Ovary (tissue), 9 donors: ENCODE measurements around the gene LOXL1. TPM values are rescaled to one million over a fixed set of nuclear protein-coding genes. Genes with fewer than 3 reads are reported as not detected.

Source experiments
- DNase-seq, 5 donors: peaks; one replicate each; pipeline ENCODE4 v3.0.0-alpha.2; 2019 to 2020
- H3K27ac ChIP-seq, 2 donors: fragments of 200-600 bp; one replicate each; pipeline versions ENCODE4 v1.5.1 to v1.8.0; 2019 to 2022
- H3K27me3 ChIP-seq: fragments of 200-600 bp; one replicate; pipeline ENCODE4 v1.8.0; 2022
- H3K36me3 ChIP-seq: fragments of 200-600 bp; sonication (generic); one replicate; pipeline ENCODE4 v1.5.1; 2019
- H3K4me1 ChIP-seq: one replicate; pipeline ENCODE4 v1.8.1; 2013; ENCODE audit warnings: mild to moderate bottlenecking, moderate library complexity; ENCODE audit not compliant: insufficient read depth
- H3K4me3 ChIP-seq: fragments of 200-600 bp; sonication (generic); one replicate; pipeline ENCODE4 v1.5.1; 2017
- H3K9me3 ChIP-seq, 2 donors: fragments of 200-600 bp in 1 of 2; sonication (generic) in 1 of 2; one replicate each; pipeline versions ENCODE4 v1.5.1 to v1.8.1; 2013 to 2019; ENCODE audit warnings: mild to moderate bottlenecking in 1 of 2, moderate library complexity in 1 of 2
- CTCF ChIP-seq, 3 donors: fragments of 450-650 bp in 2 of 3; fragments of 200-600 bp in 1 of 3; IDR thresholded peaks; one replicate each; pipeline versions ENCODE4 v1.5.1 to v1.8.0; 2016 to 2022; ENCODE audit warnings: antibody characterized with exemption in 3 of 3, mild to moderate bottlenecking in 1 of 3
- EP300 ChIP-seq: sonication (generic); formaldehyde crosslinking; IDR thresholded peaks from one replicate; pipeline ENCODE4 v1.6.1; 2017; ENCODE audit warnings: antibody characterized with exemption
- POLR2A ChIP-seq: fragments of 450-650 bp; IDR thresholded peaks from one replicate; pipeline ENCODE4 v1.6.1; 2017; ENCODE audit warnings: antibody characterized with exemption, mild to moderate bottlenecking, moderate library complexity
- WGBS, 3 donors: extraction: QIAGEN DNeasy Blood & Tissue Kit in 1 of 3; methylation state at CpG; one replicate each; pipeline versions ENCODE4 v1.1.5 to v1.1.7; 2013 to 2017; 5-methylcytosine and 5-hydroxymethylcytosine counted together
- intact Hi-C, 4 donors: fragments of 100-400 bp; cut with DNase I; formaldehyde crosslinking; loops; one replicate each; pipeline versions ENCODE4 v1.11.0 to v1.15.1; 2022 to 2023
- polyA plus RNA-seq, 2 donors: library from polyadenylated mRNA; stranded (reverse); fragments of 200-250 nt in 1 of 2; fragments of 350-450 nt in 1 of 2; fragmentation: Illumina TruSeq in 1 of 2; extraction: RNeasy Lipid Tissue Mini Kit (QIAGEN cat#74804) in 1 of 2; gene quantifications; one replicate each; pipeline ENCODE4 v1.2.3, GENCODE V29; 2013 to 2014
- total RNA-seq, 7 donors: library from RNA; depleted of rRNA in 2 of 7; stranded (reverse); fragments of >200 nt in 2 of 7; fragmentation: NEBNext Ultra II Directional in 3 of 7; extraction: Animal tissue kit (Norgen Biotek cat#: 25700) in 3 of 7; gene quantifications; one replicate each; pipeline versions ENCODE4 v1.1.0 to v1.2.4, GENCODE V29; 2016 to 2023
- donor health status: DM: no; HTN: no; CAD: no; lungs with moderate emphysema.
- donor health status: DM: no; HTN: no; CAD: no.
- donor health status: Bipolar disorder and iron deficiency.
- donor health status: DM: yes; HTN: yes; CAD: no.
- donor health status: DM: no; HTN: no; CAD: no.
- donor health status: DM: yes; HTN: yes; CAD: no.

Gene LOXL1
- total and polyA plus RNA-seq, 9 donors = 10.1 to 33.8 (median 17.7) TPM

DNA sequence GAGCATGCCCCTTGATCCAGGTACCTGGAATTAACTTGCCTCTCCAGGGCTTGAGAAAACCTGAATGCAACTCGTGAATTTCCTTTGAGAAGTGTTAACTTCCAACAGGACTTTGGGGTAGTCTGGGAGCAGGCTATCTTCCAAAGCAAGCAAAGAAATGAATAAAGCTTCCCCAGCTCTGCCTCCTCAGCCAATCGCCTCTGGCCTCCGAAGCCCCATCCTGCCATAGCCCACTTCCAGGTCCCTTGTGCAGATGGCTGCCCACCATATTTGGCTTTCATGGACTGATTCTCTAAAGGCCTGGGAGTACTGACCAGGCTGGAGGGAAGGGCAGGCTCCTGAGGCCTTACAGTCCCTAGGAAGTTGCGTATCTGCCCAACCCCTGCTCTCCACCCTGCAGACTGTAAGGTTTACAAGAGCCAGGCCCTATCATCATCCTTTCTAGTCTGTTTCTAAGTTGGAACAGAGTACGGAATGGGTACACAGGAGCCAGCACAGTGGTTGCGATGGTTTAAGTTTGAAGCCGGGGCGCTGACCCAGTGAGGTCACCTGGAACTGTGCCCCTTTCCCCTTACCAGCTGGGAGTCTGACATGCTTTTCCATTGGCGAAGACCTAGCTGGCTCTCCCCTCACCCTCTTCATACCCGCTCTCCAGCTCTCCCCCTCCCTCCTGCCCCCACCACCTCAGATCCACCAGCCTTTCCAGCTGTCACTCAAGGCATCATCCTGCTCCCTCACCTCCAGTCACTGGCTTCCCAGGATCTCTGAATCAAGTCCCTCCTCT lies 67.1 kb downstream of the LOXL1 start:
- H3K4me1 ChIP-seq = peaks cover 13% of the 10 kb centered on the region
- intact Hi-C loops = no loop called here
- H3K27ac ChIP-seq = no peak overlapping the region
- no peaks in the 10 kb centered on the region for H3K27me3 ChIP-seq
- 85 to 91% (median 89%) methylated on average over 10 of the region's 10 CpGs for WGBS, 3 donors
- H3K36me3 ChIP-seq = no peaks in the 10 kb centered on the region
- no peak for TF ChIP-seq POLR2A
- no peak for TF ChIP-seq CTCF (IDR thresholded peaks at IDR 0.05)
- no peak for TF ChIP-seq EP300
- H3K4me3 ChIP-seq = no peak overlapping the region
- no peak for DNase-seq
- no peaks in the 10 kb centered on the region for H3K9me3 ChIP-seq

DNA sequence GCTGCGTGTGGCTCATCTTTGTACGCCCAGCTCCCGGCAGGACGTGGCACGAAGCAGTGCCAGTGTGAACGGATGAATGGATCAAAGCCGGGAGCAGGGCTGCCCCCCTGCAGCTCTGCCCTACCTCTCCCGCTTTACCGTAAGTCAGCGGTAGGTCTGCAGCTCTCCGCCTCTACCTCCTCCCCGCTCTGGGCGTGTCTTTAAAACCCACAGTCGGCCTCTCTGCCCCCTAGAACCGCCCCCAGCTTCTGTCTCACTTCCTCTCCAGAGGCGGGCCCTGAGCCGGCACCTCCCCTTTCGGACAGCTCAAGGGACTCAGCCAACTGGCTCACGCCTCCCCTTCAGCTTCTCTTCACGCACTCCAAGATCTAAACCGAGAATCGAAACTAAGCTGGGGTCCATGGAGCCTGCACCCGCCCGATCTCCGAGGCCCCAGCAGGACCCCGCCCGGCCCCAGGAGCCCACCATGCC lies 68.2 kb downstream of the LOXL1 start, which contains the start of gene PML:
Gene PML (plus strand): TSS at position 304 of the 471 bp plus-strand sequence. CDS start 97 bp downstream, at position 401.
- Histone ChIP-seq H3K27ac (peak within 1 kb of the TSS; percentile 44 to 79), H3K9me3 (no peaks in the 10 kb centered on the region), H3K4me1 (peaks cover 13% of the 10 kb centered on the region), H3K27me3 (no peaks in the 10 kb centered on the region), H3K36me3 (no peaks in the 10 kb centered on the region), H3K4me3 (peak within 1 kb of the TSS; percentile 93)
- intact Hi-C loops = no loop called here
- peak; percentile 93 to 97 (median 95) for DNase-seq
- TF ChIP-seq EP300 = no peak
- TF ChIP-seq CTCF (IDR thresholded peaks at IDR 0.05) = no peak
- TF ChIP-seq POLR2A = no peak
- 0 to 1% (median 1%) methylated on average over 27 of the region's 27 CpGs for WGBS, 3 donors

DNA sequence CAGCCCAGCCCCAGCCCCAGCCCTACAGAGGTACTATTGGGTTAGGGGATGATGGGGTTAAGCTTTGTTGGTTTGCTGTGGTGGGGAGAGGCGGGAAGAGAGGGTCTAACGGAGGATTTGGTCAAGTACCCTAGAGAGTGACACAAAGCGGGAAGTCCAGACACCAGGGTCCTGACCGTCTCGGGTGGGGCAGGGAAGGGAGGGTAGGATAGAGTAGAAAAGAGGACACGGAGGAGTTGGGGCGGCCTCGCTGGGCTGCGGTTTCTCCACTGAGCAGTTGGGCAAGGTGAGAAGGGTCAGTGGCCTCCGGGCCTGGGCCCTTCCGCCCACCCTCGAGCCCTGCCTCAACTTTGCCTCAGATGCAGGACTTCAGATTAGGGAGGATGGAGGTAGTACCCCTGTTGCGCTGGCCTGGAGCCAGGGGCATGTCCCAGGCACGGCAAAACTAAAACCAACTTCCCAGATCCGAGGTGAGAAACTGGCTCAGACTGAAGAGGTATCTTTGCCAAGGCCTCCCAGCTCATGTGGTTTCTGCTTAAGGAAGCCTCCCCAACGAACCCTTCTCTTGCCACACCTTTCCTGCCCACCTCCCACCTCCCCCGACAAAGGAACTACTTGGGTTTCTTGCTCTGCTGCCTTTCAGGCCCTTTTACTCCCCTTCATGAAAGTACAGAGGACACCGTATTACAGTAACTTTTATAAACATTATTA lies 68.8 kb downstream of the LOXL1 start:
- no peak for TF ChIP-seq CTCF (IDR thresholded peaks at IDR 0.05)
- no peak for TF ChIP-seq EP300
- no peak for TF ChIP-seq POLR2A
- intact Hi-C loops = no loop called here
- Histone ChIP-seq H3K4me3 (peak overlapping the region; percentile 93), H3K36me3 (no peaks in the 10 kb centered on the region), H3K4me1 (peaks cover 13% of the 10 kb centered on the region), H3K27ac (peak overlapping the region; percentile 44 to 79), H3K9me3 (no peaks in the 10 kb centered on the region), H3K27me3 (no peaks in the 10 kb centered on the region)
- peak in 4 of 5 donors; percentile 41 to 68 (median 65) for DNase-seq
- 1% methylated on average over 18 of the region's 18 CpGs for WGBS, 3 donors

DNA sequence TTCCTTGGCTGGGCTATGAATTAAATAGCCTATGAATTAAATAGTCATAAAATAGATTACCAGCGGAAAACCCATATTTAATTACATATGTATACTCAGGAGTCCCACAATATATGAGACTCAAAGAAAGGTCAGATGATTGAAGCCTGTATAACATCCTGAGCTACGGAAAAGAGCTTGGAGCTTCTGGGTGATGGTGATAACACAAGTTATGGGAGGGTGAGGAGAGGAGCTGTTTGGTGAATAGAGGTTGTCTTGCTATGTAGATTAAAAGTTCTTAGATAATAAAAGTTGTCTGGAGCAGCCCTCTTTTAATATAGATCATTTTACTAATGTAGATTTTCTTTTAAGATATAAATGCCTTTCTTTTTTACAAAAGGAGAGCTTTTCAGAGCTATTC lies 70.0 kb downstream of the LOXL1 start:
- H3K36me3 ChIP-seq = no peaks in the 10 kb centered on the region
- intact Hi-C loops = no loop called here
- TF ChIP-seq CTCF (IDR thresholded peaks at IDR 0.05) = no peak
- TF ChIP-seq POLR2A = no peak
- no peak for TF ChIP-seq EP300
- peak overlapping the region; percentile 93 for H3K4me3 ChIP-seq
- H3K27me3 ChIP-seq = no peaks in the 10 kb centered on the region
- peaks cover 13% of the 10 kb centered on the region for H3K4me1 ChIP-seq
- H3K9me3 ChIP-seq = no peaks in the 10 kb centered on the region
- DNase-seq = no peak
- 39 to 52% (median 39%) methylated on average over 2 of the region's 2 CpGs for WGBS, 3 donors
- H3K27ac ChIP-seq = no peak overlapping the region
